ENCODE measurements around the gene ZNF804B. TPM values are rescaled to one million over a fixed set of nuclear protein-coding genes. Genes with fewer than 3 reads are reported as not detected.

ZNF804B gene
- total RNA-seq, 3 donors from 2014 or later, result 0.33 TPM; not detected in 2

DNA sequence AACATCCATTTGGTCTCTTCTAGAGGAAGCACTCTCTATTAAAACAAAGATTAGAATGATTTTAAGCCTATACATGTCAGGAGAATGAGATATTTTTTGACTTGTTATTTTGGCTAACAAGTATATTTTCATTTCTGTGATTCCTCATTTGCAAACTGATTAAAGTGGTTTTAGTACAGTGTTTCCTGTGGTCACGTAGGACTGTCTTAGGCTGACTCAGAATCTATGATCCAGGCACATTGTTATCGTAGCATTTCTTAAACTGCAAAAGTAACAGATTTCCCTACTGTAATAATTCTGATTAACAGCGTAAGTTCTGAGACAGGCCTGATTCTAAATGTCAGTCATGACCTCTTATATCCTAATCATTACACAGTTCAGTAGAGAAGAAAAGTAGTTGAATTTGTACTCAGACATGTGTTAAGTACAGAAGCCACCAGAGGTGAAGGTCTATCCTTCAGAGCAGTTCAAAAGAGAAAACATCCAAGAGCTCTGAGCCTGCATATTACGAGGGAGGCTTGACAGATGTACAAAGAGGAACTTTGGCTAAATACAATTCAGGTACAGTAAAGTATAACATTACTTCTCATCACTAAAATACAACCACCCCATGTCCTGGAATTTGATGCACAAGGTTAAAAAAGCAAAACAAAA, 160.1 kb downstream of the ZNF804B start:
- Histone ChIP-seq H3K27ac (no peak overlapping the region), H3K9me3 (no peaks in the 10 kb centered on the region), H3K36me3 (no peaks in the 10 kb centered on the region), H3K4me3 (no peak overlapping the region), H3K27me3 (no peaks in the 10 kb centered on the region), H3K4me1 (no peaks in the 10 kb centered on the region)
- DNase-seq (ENCODE audit: low spot score in 2 of 2), result no peak
- intact Hi-C loops (cut with DNase I; ENCODE audit: low total_unique reads), result no loop called here
- TF ChIP-seq, protein P1, sequence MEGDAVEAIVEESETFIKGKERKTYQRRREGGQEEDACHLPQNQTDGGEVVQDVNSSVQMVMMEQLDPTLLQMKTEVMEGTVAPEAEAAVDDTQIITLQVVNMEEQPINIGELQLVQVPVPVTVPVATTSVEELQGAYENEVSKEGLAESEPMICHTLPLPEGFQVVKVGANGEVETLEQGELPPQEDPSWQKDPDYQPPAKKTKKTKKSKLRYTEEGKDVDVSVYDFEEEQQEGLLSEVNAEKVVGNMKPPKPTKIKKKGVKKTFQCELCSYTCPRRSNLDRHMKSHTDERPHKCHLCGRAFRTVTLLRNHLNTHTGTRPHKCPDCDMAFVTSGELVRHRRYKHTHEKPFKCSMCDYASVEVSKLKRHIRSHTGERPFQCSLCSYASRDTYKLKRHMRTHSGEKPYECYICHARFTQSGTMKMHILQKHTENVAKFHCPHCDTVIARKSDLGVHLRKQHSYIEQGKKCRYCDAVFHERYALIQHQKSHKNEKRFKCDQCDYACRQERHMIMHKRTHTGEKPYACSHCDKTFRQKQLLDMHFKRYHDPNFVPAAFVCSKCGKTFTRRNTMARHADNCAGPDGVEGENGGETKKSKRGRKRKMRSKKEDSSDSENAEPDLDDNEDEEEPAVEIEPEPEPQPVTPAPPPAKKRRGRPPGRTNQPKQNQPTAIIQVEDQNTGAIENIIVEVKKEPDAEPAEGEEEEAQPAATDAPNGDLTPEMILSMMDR (IDR thresholded peaks at IDR 0.05), result no peak
- TF ChIP-seq POLR2A (IDR thresholded peaks at IDR 0.05) (no peak), POLR2AphosphoS5 (IDR thresholded peaks at IDR 0.05) (no peak)

DNA sequence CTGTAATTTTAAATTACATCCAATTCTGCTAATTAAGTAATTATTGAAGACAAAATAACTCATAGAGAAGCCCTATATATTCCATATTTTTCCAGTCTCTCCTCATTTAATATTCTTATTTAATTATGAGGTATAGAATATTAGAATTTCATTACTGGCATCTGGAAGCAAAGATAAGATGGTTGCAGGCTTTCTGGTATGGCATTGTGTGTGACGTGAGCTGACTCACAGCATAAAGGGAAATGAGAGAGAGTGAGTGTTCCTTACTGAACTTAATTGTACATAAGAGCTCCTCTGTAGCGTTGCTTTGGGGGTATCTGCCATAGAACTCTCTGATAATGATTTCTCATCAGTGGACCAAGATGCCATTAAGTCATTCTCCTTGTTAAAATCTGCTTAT, 163.4 kb downstream of the ZNF804B start:
- Histone ChIP-seq H3K4me3 (no peak overlapping the region), H3K27me3 (no peaks in the 10 kb centered on the region), H3K27ac (no peak overlapping the region), H3K36me3 (no peaks in the 10 kb centered on the region), H3K9me3 (no peaks in the 10 kb centered on the region), H3K4me1 (no peaks in the 10 kb centered on the region)
- TF ChIP-seq POLR2A (IDR thresholded peaks at IDR 0.05) (no peak), POLR2AphosphoS5 (IDR thresholded peaks at IDR 0.05) (no peak)
- TF ChIP-seq, protein P1 (IDR thresholded peaks at IDR 0.05), result no peak
- DNase-seq (ENCODE audit: low spot score in 2 of 2), result no peak
- intact Hi-C loops (cut with DNase I; ENCODE audit: low total_unique reads), result no loop called here

DNA sequence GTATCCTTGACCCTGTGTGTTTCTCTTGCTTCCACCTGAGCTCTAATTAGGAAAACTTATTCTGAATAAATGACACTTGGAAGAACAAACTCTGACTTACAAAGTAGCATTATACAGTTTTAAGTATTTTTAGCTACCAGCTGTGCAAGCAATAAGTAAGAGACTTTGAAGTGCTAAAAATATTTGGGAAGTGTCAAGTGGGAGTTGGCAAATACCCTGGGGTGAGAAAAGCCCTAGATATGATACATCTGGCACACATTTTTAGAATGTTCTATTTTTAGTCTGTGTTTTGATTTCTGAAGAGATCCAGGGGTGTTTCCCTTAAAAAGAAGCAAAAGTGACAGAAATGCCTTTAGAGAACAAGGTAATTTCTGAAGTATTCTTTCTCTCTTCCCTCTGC, 168.8 kb downstream of the ZNF804B start:
- intact Hi-C loops (cut with DNase I; ENCODE audit: low total_unique reads), result loop anchor here (5.0 kb wide), 1 partner anchor 1109 kb away; no protein-coding TSS in a partner anchor
- no peak overlapping the region for H3K27ac ChIP-seq
- no peaks in the 10 kb centered on the region for H3K4me1 ChIP-seq
- no peak for DNase-seq (ENCODE audit: low spot score in 2 of 2)
- H3K36me3 ChIP-seq, result no peaks in the 10 kb centered on the region
- TF ChIP-seq, protein P1 (IDR thresholded peaks at IDR 0.05), result no peak
- TF ChIP-seq POLR2A (IDR thresholded peaks at IDR 0.05), result no peak
- TF ChIP-seq POLR2AphosphoS5 (IDR thresholded peaks at IDR 0.05), result no peak
- no peaks in the 10 kb centered on the region for H3K9me3 ChIP-seq
- no peak overlapping the region for H3K4me3 ChIP-seq
- H3K27me3 ChIP-seq, result no peaks in the 10 kb centered on the region

DNA sequence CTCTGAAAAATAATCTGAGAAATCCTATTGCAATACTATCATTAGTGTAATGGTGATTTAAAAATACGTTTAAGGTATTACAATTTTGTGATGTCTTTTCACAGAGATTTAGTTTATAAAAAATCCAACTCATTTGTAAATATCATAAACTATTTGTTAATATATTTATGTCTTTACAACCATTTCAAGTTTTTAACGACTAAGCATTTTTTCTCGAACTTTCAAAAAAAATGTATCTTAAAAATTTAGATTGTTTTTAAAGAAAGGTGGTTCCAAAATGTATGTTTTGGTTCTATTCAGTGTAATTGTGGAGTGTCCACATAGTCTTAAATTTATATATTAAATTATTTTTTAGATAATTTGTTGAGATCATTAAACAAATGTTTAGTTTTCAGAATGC, 170.2 kb downstream of the ZNF804B start:
- Histone ChIP-seq H3K36me3 (no peaks in the 10 kb centered on the region), H3K27ac (no peak overlapping the region), H3K4me1 (no peaks in the 10 kb centered on the region), H3K27me3 (no peaks in the 10 kb centered on the region), H3K9me3 (no peaks in the 10 kb centered on the region), H3K4me3 (no peak overlapping the region)
- TF ChIP-seq, protein P1 (IDR thresholded peaks at IDR 0.05), result no peak
- no peak for TF ChIP-seq POLR2AphosphoS5 (IDR thresholded peaks at IDR 0.05)
- no peak for TF ChIP-seq POLR2A (IDR thresholded peaks at IDR 0.05)
- no peak for DNase-seq (ENCODE audit: low spot score in 2 of 2)
- intact Hi-C loops (cut with DNase I; ENCODE audit: low total_unique reads), result loop anchor here (5.0 kb wide), 1 partner anchor 1108 kb away; no protein-coding TSS in a partner anchor

DNA sequence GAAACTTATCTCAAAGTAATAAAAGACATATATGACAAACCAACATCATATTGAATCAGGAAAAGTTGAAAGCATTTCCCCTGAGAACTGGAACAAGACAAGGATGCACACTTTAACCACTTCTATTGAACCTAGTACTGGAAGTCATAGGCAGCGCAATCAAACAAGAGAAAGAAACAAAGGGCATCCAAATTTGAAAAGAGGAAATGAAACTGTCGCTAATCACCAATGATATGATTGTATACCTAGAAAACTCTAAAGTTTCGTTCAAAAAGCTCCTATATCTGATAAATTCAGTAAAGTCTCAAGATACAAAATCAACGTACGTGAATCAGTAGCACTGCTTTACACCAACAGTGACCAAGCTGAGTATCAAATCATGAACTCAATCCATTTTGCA, 173.8 kb downstream of the ZNF804B start:
- Histone ChIP-seq H3K27me3 (no peaks in the 10 kb centered on the region), H3K4me1 (no peaks in the 10 kb centered on the region), H3K9me3 (no peaks in the 10 kb centered on the region), H3K4me3 (no peak overlapping the region), H3K36me3 (no peaks in the 10 kb centered on the region), H3K27ac (no peak overlapping the region)
- DNase-seq (ENCODE audit: low spot score in 2 of 2), result no peak
- intact Hi-C loops (cut with DNase I; ENCODE audit: low total_unique reads), result no loop called here
- TF ChIP-seq, protein P1 (IDR thresholded peaks at IDR 0.05), result no peak

Data from breast epithelium (tissue), 4 donors.